Effector CD4-positive, alpha-beta T cell (primary cell): ENCODE results near the gene TNNI3. TPM values are rescaled to one million over a fixed set of nuclear protein-coding genes. Genes with fewer than 3 reads are reported as not detected.
"Not testable (repeated sequence)": the region's sequence is repeated elsewhere in the genome, so short reads cannot be mapped to it uniquely, and the experiment has no call there.

ENCODE experiments used
- DNase-seq: peaks from one replicate; pipeline ENCODE4 v3.0.0-alpha.2; 2020
- total RNA-seq: gene quantifications from one replicate; lab custom pipeline; 2026; lab: John Stamatoyannopoulos, UW

TNNI3 gene
- not detected for total RNA-seq

GRCh38 chr19:55157064-55157908 lies at the start of gene TNNI3:
TNNI3 (minus strand) TSS chr19:55157732; CDS start chr19:55157589, 143 bp downstream.
- no peak for DNase-seq

GRCh38 chr19:55206664-55207500 lies 49.4 kb upstream of the TNNI3 start:
- no peak for DNase-seq

GRCh38 chr19:55202199-55202598 lies 44.7 kb upstream of the TNNI3 start:
- DNase-seq, result not testable (repeated sequence)

- DNase-seq, result no peak
Observed at GRCh38 chr19:55199620-55200204, 42.2 kb upstream of the TNNI3 start.

GRCh38 chr19:55198651-55199050 lies 41.1 kb upstream of the TNNI3 start:
- DNase-seq, result no peak

DNA sequence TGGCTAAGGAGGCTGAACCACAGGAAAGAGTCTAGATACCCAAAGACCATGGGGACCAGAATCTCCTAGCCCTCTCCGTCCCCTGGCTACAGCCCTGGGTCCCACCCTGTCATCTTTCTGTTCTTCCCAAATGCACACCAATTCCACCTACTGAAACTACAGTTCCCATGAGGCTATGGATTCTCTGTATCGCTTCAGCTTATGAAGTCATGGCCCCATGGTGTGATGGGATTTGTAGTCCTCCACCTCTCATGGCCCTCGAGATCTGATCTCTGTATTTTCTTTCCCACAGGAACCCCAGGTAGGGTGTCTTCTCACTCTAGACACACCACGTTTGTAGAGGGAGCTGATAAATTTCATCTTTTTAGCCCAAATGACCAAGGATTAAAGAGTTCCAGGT lies 40.0 kb upstream of the TNNI3 start:
- no peak for DNase-seq

DNA sequence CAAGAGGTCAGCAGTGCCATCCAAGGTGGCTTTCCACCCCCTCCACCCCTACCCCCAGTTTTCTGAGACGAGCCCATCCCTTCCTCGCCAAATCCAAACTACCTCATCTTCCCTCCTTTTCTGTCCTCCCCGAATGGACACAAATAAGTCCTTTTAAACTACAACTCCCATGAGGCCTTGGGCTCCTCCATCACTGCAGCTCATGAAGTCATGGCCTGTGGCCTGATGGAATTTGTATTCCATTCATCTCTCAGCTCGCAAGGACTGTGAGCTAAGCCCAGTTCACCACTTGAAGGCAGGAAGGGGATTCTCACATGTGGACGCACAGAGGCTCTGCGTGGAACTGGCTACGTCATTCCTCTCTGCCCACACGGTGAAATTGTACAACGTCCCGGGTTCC lies 39.3 kb upstream of the TNNI3 start:
- no peak for DNase-seq

DNA sequence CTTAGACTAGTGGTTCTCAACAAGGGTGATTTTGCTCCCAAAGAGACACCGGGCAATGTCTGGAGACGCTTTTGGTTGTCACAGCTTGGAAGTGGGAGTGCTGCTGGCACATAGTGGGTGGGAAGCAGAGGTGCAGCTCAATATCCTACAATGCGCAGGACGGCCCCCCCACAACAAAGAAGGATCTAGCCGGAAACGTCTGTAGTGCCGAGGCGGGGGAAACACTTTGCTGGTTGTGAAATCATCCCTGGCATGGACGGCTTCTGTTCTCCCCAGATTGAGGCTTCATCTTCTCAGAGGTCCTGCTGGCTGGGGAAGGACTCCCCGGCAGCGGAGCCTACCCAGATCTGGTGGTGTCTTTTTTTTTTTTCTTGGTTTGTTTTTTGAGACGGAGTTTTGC lies 35.9 kb upstream of the TNNI3 start:
- no peak for DNase-seq

GRCh38 chr19:55189403-55189835 lies 31.9 kb upstream of the TNNI3 start:
- no peak for DNase-seq

- no peak for DNase-seq
Observed at GRCh38 chr19:55188625-55189024, 31.1 kb upstream of the TNNI3 start.

GRCh38 chr19:55186080-55186479 lies 28.5 kb upstream of the TNNI3 start:
- no peak for DNase-seq

GRCh38 chr19:55181740-55182139 lies 24.2 kb upstream of the TNNI3 start:
- no peak for DNase-seq

DNA sequence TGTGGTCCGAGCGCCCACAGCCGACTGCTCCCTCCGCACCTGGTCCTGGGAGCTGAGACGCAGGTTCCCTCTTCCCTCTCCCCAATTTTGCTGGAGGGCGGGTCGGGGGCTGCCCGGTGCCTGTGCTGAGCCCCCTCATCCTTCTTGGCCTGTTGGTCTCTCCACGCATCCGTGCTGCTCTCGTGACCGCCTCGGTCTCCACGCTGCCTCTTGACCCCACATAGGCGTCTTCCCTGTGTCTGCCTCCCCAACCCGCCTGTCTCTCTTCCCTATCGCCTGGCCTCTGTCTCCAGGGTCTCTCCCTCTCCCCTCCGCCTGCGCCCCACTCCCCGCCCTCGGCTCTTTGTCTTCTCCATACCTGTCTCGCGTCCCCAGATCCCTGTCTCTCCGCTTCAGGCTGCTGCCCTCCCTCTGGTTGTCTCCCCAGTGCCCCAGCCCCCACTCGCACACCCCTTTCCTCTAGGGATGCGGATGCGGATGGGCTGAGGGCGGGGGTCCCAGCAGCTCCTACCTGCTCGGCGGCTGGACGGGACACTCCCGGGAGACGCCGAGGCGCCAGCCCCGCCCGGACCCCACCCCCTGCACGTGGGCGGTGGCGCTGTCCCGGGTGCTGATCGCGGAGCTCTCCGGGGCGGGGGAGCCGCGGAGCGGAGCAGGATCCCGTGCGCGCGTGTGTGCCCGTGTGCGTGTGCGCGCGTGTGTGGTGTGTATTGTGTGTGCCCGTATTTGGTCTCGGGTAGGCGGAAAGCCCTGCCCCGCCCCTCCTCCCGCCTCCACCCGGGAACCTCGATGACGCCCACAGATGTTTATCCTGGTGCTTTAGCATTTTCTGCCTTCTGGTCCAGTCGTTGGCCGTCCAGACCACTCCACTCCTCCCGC lies 22.3 kb upstream of the TNNI3 start, which contains the start of gene SYT5:
Gene SYT5, minus strand, starts transcription at position 684 of the 879 bp plus-strand sequence. CDS start 1,248 bp downstream, outside the sequence.
- peak; percentile 48 for DNase-seq

DNA sequence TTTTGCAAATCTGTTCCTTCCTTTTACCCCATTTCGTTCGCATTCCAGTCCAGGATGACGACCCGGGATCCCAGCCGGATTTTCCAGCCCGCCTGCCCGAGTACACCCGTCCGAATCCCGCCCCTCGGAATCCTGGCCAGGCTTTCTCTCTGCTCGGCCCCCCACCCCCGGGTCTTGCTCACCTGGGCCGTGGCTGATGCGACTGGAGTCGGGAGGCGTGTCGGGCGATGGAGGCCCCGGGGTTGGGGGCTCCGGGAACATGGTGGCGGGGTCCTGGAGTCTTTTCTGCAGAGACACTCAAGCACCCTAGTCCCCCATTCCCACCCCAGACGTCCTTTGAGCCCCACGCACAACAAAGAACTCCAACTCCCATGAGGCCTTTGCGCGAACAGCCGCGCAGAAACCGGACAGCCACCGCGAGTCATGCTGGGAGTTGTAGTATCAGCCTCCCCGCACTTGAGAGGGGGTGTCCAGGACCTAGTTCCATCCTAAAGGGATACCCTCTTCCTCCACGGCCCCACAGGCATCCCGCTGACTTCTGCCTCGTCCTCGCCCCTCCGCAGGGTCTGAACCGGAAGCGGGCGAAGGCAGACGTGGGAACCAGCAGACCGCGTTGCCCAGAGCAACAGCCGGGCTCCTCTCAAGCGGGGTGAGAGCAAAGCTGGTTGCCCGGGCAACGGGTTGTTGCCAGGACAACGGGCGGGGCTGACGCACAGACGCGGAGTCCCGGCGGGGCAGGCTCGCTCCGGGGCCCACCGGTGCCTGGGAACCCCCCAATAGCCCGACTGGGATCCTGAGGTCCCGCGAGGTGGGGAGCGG lies 21.5 kb upstream of the TNNI3 start:
- DNase-seq, result peak; percentile 97

GRCh38 chr19:55176076-55176475 lies 18.5 kb upstream of the TNNI3 start:
- no peak for DNase-seq

DNA sequence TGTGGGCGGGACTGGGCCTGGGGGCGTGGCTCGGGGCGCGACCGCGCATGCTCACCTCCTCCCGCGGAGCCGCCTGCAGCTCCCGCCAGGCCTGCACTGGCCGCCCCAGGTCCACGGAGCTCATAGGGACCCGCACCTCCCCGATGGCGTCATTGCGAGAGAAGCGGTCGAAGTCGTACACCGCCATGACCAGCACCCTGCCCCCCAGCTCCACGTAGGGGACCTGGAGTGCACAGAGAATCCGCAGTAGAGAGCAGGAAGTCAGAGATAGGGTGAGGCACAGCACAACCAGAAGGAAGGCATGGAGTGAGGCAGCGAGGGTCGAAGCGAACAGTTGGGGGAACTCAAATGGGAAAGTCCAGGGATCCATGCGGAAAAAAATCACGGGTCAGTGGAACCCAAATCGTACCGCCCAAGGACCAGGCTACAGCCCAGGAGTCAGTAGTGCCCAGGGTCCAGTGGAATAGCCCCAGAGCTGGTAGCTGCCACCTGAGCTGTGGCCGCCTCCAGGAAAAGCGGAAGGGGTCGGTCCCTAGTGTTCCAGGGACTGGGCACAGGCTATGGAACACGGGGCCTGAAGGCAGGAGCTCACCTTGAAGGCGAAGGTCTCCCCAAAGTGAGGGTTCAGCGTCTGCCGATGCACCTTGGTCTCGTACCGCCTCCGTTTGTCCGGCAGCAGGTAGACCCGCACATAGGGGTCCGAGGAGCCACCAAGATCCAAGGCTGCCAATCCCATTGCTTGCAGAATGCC lies 17.8 kb upstream of the TNNI3 start:
- DNase-seq, result no peak

DNA sequence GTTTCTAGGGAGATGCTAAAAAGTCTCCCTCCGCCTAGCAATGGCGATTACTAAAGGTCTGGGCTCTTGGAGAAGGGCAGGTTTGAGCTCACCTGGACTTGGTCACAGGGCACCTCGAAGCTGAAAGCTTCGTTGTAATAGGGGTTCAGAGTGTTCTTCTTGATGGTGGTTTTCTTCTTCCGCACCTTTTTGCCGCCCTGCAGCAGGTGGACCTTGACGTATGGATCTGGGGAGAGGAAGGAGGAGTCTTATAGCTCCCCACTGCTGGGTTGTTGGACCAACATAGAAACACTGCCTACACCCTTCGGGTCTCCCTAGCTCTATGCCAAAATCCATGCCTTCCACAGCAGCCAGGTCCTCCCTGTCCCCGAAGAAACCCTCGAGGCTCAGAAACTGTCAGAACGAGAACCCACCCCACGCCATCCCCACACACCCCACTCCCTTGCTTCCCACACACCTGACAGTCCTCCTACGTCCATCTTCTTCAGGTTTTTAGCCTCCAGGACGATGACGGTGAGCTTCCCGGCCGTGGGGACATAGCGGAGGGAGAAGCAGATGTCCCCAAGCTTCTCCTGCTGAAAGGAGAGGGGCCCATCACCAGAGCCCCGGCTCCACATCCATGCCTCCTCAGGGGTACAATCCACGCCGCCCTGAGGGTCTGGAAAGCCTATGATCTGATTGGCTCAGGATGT lies 17.0 kb upstream of the TNNI3 start:
- no peak for DNase-seq

DNA sequence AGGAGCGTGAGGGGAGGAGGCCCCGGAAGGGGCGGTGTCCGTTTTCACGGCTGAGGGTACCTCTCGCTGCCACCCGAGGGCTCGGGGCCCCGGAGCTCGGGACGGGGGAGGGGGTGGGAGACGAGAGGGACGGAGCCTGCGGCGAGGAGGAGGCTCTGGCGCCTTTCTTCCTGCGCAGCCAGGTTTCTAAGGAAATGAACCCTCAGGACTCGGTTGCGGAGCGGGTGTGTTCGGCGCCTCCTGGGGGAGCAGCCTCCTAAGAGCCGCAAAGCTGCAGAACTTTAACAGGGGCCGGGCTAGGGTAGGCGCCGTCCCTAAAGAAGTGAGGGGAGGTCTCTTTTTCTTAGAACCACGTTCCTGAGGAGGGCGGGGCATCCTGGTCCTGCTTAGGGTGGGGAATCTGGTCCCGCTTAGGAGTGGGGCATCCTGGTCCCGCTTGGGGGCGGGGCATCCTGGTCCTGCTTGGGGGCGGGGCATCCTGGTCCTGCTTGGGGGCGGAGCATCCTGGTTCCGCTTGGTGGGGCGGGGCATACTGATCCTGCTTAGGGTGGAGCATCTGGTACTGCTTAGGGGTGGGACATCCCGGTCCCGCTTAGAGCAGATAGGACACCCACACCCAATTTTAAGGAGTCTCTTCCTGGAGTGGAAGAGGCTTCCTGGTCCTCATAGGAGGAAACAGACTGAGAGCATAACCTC lies 16.3 kb upstream of the TNNI3 start:
- no peak for DNase-seq

DNA sequence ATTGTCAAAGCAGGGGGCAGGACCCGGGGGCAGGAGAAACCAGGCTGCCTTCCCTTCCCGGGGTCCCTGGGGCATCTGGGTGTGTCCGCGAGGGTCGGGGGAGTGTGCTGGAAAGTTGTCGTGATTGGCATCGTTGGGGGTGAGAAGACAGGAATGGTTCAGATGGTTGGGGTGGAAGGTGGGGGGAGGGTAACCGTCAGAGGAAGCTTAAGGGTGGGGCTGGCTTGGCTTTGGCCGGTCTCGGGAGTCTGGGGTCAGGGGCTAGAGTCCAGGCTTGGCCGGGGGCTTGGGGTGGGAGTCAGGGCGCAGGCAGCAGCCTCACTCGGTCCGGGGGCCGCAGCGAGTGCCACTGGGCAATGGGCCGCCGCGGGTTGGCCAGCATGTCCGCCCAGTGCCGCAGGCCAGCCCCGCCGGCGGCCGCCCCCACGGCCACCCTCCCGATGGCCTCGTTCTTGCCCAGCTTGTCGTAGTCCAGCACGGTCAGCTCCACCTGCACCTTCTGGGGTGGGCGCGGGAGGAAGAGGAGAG lies 15.7 kb upstream of the TNNI3 start:
- no peak for DNase-seq
